ENCODE results near the gene DMBX1. TPM values are rescaled to one million over a fixed set of nuclear protein-coding genes. Genes with fewer than 3 reads are reported as not detected.

The DMBX1 gene
- total and polyA plus RNA-seq, 9 of the 15 experiments (the other 6 are each of a cell fraction or from before 2014, with no cell fraction given): 0.25 to 4.3 (median 1.0) TPM

DNA sequence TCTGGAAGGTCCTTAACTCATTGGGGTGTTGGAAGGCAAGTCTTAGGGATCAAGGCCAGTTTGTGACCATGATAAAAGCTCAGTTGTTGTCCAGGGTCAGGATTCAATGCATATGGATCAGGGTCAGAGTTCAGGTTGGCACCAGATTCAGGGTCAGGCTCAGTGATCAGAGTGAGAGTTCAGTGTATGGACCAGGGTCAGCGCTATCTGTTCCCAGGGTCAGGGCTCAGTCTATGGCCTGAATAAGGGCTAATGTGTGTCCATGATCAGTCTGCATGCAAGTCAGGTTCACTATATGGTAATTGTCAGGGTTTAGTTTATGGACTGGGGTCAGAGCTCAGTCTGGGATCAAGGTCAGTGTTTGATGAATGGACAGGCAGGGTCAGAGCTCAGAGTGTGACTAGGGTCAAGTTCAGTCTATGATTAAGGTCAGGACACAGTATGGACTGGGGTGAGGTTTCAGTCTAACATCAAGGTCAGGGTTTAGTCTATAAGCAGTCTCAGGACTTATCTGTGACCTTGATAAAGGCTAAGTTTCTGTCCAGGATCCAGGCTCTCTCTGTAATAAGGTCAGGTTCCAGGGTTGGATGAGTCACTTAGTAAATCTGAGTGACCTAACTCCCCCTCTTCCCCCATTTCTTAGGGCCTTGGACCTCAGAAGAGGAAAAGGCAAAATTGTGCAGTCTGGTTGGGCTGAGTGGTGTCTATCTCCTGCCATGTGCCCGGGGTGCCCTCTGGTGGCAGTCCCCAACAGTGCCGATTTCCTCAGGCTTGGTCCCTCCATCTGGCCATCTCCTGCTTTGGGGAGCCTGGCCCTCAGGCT, 38.0 kb downstream of the DMBX1 start (continued):
- TF ChIP-seq, protein P1, sequence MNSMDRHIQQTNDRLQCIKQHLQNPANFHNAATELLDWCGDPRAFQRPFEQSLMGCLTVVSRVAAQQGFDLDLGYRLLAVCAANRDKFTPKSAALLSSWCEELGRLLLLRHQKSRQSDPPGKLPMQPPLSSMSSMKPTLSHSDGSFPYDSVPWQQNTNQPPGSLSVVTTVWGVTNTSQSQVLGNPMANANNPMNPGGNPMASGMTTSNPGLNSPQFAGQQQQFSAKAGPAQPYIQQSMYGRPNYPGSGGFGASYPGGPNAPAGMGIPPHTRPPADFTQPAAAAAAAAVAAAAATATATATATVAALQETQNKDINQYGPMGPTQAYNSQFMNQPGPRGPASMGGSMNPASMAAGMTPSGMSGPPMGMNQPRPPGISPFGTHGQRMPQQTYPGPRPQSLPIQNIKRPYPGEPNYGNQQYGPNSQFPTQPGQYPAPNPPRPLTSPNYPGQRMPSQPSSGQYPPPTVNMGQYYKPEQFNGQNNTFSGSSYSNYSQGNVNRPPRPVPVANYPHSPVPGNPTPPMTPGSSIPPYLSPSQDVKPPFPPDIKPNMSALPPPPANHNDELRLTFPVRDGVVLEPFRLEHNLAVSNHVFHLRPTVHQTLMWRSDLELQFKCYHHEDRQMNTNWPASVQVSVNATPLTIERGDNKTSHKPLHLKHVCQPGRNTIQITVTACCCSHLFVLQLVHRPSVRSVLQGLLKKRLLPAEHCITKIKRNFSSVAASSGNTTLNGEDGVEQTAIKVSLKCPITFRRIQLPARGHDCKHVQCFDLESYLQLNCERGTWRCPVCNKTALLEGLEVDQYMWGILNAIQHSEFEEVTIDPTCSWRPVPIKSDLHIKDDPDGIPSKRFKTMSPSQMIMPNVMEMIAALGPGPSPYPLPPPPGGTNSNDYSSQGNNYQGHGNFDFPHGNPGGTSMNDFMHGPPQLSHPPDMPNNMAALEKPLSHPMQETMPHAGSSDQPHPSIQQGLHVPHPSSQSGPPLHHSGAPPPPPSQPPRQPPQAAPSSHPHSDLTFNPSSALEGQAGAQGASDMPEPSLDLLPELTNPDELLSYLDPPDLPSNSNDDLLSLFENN (IDR thresholded peaks at IDR 0.05; ENCODE audit: low read depth in 2 of 2, low read length in 2 of 2): 0 out of 4 replicates have a peak, but pooled peaks of 1 of the 2 experiments have one; percentile 41
- TF ChIP-seq, protein P2, sequence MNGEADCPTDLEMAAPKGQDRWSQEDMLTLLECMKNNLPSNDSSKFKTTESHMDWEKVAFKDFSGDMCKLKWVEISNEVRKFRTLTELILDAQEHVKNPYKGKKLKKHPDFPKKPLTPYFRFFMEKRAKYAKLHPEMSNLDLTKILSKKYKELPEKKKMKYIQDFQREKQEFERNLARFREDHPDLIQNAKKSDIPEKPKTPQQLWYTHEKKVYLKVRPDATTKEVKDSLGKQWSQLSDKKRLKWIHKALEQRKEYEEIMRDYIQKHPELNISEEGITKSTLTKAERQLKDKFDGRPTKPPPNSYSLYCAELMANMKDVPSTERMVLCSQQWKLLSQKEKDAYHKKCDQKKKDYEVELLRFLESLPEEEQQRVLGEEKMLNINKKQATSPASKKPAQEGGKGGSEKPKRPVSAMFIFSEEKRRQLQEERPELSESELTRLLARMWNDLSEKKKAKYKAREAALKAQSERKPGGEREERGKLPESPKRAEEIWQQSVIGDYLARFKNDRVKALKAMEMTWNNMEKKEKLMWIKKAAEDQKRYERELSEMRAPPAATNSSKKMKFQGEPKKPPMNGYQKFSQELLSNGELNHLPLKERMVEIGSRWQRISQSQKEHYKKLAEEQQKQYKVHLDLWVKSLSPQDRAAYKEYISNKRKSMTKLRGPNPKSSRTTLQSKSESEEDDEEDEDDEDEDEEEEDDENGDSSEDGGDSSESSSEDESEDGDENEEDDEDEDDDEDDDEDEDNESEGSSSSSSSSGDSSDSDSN (IDR thresholded peaks at IDR 0.05; ENCODE audit: borderline replicate concordance in 1 of 2, low read depth in 2 of 2, low read length in 2 of 2): no peak
- TF ChIP-seq RNF2 (IDR thresholded peaks at IDR 0.05) (no peak; the same call in 1 of the 2 replicates), STAT5A (IDR thresholded peaks at IDR 0.05; ENCODE audit: borderline replicate concordance, low read length) (no peak), SIN3A (IDR thresholded peaks at IDR 0.05; ENCODE audit: borderline replicate concordance in 2 of 2, control insufficient read depth in 1 of 2, low read depth in 2 of 2, low read length in 2 of 2) (no peak), TEAD2 (tag; IDR thresholded peaks at IDR 0.05) (no peak)
- TF ChIP-seq, protein P3, sequence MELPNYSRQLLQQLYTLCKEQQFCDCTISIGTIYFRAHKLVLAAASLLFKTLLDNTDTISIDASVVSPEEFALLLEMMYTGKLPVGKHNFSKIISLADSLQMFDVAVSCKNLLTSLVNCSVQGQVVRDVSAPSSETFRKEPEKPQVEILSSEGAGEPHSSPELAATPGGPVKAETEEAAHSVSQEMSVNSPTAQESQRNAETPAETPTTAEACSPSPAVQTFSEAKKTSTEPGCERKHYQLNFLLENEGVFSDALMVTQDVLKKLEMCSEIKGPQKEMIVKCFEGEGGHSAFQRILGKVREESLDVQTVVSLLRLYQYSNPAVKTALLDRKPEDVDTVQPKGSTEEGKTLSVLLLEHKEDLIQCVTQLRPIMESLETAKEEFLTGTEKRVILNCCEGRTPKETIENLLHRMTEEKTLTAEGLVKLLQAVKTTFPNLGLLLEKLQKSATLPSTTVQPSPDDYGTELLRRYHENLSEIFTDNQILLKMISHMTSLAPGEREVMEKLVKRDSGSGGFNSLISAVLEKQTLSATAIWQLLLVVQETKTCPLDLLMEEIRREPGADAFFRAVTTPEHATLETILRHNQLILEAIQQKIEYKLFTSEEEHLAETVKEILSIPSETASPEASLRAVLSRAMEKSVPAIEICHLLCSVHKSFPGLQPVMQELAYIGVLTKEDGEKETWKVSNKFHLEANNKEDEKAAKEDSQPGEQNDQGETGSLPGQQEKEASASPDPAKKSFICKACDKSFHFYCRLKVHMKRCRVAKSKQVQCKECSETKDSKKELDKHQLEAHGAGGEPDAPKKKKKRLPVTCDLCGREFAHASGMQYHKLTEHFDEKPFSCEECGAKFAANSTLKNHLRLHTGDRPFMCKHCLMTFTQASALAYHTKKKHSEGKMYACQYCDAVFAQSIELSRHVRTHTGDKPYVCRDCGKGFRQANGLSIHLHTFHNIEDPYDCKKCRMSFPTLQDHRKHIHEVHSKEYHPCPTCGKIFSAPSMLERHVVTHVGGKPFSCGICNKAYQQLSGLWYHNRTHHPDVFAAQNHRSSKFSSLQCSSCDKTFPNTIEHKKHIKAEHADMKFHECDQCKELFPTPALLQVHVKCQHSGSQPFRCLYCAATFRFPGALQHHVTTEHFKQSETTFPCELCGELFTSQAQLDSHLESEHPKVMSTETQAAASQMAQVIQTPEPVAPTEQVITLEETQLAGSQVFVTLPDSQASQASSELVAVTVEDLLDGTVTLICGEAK (IDR thresholded peaks at IDR 0.05): no peak
- TF ChIP-seq, protein P3 (CRISPR knock-in tag; IDR thresholded peaks at IDR 0.05): no peak
